GM21423 (cell line): ENCODE measurements around the gene MYL5.
"Not testable (repeated sequence)": the region's sequence is repeated elsewhere in the genome, so short reads cannot be mapped to it uniquely, and the experiment has no call there.

Experiments used
- ATAC-seq: cut with Tn5 transposase; IDR thresholded peaks from one replicate; pipeline ENCODE4 v1.9.1; 2021; ENCODE audit warnings: mild to moderate bottlenecking, moderate library complexity; ENCODE audit not compliant: unreplicated experiment

Gene MYL5

DNA sequence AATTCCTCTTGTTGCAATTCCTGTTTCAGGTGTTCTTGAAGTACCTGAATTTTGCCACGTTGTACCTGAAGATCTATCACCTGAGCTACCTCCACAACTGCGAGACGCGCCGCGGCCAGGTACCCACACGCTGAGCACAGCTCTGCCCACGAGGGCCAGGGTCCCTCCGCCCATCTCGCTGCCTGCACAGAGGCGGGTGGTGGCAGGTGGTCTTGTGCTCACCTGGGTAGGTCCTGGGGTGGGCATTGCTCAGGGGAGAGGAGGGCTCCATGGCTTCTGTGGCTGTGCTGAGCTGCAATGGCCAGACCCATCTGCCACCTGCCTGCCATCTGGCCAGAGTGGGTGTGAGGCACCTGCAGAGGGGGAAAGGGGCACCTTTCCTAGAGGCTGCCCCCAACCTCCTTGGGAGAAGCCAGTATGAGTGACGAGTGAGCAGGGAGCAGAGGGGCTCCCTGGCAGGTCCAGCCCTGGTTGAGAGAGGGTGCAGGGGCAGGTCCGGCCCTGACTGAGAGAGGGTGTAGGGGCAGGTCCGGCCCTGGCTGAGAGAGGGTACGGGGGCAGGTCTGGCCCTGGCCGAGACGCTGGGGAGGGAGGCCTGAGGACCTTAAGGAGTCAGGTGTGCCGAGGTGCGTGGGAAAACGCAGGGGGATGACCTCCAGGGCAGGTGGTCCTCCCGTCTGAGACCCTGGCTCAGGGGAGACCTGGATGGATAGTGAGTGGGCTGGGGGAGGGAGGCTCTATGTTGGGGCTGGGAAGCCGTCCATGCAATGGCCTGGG, 38.3 kb upstream of the MYL5 start:
- no peak for ATAC-seq

DNA sequence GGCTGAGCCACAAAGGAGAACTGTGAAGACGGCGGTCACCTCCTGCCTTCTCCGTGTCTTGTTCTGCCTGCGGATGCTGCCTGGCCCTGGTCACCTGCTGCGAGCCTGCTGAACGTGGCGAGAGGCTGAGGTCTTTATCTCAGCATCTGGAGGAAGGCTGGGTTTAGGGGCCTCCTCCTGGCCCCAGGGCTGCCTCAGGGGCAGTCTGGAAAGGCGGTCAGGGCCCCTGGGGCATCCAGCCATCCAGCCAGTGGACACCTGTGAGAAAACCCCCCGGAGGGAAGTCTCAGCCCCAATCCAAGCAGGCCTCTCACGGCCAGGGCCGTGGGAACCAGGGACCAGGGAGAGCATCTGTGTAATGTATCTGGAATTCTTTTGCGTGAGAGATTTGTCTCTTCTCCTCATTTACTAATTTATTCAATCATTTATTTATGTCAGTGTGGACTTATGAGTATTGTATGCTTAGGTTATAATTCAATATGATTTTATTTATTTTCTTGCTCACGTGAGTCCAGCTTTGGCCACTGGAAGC, 37.6 kb upstream of the MYL5 start:
- ATAC-seq, result no peak

DNA sequence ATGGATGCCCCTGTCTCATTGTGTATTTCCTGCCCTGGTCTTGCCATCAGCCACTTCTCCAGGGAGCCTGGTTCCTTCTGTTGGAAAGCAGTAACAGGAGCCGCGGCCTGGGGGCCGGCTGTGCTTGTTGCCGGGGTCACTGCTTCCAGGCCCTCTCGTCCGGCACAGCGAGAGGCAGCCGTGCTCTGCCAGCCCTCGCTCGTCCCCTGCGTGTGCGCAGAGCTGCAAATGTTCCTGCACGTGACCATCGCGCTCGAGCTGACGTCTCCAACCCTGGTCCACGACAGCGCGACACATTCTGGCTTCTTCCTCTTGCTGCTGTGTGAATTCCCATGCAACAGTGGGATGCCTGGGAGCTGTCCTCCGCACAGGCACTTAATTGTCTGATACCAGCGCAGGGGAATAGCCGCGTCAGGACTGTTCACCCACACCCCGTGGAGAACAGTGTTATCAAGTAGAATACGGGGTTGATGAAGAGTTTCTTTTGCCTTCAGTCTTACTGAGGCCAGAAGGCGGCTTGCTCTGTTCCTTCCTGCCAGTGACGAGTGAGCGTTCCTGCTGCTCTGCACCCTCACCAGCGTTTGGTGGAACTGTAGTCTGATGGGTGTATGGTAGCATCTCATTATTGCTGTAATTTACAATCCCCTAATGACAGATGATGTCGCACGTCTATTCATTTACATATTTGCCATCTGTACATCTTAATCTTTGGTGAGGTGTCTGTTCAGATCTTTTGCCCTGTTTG, 36.6 kb upstream of the MYL5 start:
- no peak for ATAC-seq

DNA sequence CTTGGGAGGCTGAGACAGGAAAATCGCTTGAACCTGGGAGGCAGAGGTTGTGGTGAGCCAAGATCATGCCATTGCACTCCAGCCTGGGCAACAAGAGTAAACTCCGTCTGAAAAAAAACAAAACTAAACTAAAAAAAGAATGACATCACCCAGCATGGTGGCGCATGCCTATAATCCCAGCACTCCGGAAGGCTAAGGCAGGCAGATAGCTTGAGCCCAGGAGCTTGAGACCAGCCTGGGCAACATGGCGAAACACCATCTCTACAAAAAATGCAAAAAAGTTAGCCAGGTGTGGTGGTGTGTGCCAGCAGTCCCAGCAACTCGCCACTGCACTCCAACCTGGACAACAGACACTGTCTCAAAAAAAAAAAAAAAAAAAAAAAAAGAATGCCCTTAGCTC, 32.0 kb upstream of the MYL5 start:
- not testable (repeated sequence) for ATAC-seq

DNA sequence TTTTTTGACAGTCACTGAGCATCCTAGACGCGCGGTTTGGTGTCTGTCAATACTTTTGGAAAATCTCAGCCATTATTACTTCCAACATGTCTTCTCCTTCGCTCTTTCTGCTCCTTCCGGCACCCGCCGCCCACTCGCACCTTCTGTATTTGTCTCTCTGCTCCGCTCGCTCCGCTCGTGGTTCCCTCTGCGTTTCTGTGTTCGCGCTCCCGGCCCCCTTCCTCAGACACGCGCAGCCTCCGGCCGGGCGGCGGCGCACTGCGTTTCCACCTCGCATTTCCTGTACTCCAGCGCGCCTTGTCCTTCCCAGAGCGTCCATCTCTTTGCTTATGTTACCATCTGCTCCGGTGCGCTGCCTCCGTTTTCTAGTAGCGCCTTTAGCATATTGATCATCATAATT, 27.9 kb upstream of the MYL5 start:
- ATAC-seq, result no peak

DNA sequence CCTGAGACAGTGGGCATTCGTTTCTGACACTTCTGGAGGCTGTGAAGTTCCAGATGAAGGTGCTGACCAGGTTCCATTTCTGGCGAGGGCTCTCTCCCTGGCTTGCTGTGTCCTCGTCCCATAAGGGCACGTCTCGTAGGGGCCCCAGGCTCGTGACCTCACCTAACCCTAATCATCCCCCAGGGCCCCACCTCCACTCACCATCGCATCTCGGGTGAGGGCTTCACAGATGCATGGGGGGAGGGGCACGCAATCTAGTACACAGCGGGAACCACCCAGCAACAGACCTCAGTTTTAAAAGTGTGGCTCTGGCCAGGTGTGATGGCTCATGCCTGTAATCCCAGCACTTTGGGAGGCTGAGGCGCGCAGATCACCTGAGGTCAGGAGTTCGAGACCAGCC, 26.9 kb upstream of the MYL5 start:
- ATAC-seq, result no peak

DNA sequence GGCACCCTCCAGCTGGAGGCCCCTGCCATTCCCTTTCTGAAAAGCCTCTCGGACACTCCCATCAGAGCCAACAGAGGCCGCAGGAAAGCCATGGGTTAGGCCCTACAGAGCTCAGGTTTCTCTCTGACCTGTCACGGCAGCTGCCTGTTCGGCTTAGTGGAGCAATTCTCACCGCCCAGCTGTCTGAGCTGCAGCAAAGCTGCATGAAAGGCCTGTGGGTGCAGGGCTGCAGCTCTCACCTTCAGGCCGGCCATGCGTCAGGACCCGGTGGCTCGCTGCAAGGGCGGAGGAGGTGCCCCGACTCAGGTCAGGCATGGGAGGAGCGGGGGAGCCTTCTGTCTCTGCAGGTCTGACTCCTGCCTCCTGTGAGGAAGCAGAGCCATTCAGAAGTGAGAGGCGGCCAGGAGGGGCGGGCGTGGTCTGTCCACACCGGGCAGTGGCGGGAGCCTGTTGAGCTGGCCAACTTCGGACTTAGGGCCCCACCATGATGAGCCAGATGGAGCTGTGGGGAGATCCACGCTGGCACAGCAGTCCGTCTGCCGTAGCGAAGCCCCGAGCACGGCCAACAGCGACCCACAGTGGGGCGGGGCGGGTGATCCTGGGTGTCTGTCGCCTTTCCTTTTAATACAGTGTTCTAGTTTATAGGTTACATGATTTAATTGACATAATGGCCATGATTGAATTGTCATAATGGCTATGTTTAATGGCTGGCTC, 25.6 kb upstream of the MYL5 start:
- no peak for ATAC-seq

DNA sequence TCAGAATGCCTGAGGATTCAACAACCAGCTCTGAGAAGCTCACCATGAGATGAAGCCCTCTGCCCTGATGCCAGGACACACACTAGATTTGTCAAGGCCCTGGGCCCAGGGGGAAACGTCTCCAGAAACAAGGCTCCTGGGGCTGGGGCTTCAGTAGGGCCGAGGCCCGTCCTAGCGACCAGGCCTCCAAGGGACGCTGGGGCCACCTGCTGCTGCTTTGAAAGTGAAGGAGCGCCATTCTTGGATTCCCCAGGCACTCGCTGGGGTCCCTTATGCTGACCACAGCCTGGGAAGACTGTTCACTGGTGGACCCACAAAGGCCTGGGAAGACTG, 25.1 kb upstream of the MYL5 start:
- ATAC-seq, result no peak

DNA sequence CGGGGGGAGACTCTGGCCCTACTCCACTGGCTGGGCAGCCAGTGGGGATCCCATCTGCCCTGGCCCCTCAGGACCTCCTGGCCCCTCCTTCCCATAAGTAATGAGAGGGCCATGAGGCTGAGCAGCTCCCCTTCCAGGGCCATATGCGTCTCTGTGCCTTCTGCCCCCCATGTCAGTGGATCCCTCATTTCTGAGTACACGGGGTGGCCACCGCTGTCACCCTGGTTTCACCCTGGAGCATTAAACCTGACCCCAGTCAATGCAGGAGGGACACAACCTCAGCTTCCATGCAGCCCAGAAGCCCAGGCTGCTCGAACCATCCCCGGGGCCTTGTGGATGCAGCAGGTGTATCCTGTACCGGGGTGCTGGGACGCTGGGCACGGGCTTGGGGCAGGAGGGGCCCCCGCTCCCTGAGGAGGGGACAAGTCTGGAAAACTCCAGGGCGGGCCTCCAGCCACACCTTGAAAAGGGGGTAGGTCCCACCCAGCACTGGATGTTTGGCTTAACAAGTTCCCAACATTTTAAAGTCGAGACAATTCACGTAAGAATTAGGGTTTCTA, 24.5 kb upstream of the MYL5 start:
- no peak for ATAC-seq

DNA sequence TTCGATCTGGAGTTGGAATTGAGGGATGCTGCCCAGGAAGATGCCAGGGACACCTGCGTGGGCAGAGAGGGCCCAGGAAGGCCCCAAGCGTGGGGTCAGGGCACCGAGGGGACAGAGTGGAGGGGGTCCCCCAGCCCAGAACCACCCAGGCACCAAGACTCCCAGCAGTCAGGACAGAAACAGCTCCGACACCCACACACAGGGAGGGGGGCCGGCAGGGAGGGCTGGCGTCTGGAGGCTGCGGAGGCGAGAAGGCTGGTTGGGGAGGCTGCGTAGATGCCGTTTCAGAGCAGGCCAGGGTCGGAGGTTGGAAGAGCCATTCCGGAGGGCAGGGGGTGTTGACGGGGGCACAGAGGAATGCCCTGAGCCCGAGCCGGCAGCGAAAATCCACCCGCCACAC, 23.9 kb upstream of the MYL5 start:
- ATAC-seq, result no peak

DNA sequence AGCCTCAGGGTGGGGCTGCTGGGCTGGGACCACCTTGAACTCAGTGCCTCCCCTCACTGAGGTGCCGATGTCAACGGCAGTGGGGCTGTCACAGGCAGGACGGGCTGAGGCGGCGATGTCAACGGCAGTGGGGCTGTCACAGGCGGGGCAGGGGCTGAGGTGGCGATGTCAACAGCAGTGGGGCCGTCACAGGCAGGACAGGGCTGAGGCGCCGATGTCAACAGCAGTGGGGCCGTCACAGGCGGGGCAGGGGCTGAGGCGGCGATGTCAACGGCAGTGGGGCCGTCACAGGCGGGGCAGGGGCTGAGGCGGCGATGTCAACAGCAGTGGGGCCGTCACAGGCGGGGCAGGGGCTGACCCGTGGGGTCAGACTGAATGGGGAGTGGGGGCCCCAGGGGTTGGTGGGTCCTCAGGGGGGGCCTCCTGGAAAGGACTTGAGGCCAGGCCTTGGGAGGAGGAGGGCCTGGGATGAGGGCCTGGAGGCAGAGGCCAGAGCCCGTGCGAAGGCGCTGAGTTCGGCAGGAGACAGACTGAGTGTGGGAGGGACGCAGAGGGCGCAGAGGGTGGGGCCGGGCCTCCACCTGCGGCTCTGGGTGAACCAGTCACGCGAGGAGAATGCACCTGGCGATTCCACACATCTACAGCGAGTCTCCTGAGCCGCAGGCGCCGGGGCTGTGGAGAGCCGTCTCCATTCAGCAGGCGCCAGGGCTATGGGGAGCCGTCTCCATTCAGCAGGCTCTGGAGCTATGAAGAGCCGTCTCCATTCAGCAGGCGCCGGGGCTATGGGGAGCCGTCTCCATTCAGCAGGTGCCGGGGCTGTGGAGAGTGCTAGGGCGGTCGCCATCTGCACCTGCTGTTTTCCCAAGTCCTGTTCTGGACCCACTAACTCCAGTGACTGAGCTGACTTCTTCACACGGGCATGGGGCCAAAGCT, 23.1 kb upstream of the MYL5 start:
- no peak for ATAC-seq

DNA sequence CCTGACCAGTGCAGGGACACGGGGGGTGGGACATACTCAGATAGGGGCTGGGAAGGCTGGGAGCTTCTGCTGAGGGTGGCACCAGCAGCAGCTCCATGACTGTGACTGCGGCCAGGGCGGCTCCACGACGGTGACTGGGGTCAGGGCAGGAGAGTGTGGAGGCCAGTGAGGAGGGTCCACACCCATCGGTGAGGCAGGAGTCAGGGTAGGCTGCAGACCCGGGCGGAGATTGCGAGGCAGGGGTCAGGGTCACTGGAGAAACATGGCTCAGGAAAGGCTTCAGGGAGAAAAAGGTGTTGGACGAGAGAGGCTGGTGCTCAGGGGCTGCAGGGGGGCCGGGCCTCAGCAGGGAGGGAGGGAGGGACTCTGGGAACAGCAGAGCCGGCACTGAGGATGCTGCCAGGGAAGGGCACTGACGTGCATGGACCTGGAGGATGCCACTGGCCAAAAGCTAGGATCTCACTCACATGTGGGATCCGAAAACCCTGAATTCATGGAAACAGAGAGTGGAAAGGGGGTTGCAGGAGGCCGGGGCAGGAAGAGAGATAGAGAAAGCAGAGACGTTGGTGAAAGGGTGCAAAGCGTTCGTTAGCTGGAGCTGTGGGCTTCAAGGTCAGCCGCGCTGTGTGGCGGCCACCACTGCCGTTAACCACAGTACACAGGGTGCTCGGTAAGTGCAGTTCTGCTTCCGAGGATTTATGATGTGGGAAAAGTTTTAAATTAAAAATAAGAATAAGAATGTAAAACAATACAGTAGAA, 22.3 kb upstream of the MYL5 start:
- ATAC-seq, result no peak

DNA sequence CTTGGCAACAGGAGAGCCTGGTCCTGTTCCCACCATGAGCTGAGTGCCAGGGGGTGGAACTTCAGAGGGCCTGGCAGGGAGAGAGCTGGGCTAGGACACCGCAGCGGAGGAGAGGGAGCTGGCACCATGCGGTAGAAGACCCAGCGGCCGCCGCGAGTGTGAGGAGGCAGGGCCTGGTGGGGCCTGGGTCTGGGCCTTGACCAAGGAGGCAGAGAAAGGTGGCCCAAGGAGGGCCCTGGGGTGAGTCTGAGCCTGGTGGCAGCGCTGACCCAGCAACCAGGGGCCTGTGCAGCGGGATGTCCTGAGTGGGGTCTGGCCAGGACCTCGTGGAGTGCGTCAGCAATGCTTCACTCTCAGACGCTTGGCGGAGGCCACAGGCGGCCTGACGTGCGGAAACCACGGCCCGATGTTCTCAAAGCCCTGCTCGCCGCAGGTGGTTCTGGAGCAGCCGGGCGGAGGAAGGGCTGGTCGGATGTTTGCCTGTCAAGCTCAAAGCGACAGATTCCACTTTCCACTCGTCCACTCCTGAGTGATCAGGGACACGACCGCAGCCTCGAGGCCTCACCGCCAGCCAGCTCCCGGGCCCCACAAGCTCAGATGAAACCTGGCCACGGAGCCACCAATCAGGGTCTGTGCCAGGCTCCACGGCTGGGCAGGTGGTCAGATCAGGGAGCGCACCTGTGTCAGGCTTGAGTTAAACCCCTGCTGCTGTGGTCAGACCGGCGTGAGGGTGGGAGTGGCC, 21.1 kb upstream of the MYL5 start:
- no peak for ATAC-seq

DNA sequence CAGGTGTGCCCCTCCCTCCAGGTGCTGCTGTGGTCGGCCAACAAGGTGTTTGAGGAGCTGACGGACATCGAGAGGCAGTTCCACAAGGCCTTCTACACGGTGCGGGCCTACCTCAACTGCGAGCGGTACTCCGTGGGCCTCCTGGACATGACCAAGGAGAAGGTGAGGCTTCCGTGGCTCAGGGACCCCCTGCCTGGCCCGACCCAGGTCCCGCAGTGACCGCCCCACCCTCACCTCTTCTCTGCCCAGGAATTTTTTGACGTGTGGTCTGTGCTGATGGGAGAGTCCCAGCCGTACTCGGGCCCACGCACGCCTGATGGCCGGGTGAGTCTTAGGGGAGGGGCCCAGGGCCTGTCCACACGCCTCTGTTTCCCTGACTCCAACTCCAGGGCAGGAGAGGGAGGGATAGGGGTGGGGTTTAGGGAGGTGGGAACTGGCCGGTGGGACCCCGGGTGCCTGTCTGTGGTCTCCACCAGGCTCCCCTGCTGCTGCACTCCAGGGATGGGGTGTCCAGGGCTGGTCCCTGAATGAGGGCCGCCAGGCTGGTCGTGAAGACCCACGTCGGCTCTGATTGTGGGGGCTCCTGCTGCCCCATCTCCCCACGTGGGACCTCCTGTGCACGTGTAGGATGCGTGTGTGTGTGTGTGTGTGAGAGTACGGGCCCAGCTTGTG, 20.4 kb upstream of the MYL5 start:
- no peak for ATAC-seq

DNA sequence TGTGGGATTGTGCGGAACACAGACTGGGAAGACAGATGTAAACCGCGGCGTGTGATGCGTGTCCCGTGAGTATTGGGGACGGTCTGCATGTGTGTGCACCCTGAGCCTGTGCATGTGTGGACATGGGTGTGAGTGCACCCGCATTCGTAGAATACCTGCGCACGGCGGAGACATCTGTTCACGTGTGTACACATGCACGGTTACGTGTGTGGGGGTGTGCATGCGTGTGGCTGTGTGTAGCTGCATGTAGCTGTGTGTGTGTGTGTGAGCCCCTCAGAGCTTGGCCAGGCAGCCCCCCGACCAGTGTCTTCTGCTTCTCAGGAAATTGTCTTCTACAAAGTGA, 19.9 kb upstream of the MYL5 start:
- no peak for ATAC-seq

DNA sequence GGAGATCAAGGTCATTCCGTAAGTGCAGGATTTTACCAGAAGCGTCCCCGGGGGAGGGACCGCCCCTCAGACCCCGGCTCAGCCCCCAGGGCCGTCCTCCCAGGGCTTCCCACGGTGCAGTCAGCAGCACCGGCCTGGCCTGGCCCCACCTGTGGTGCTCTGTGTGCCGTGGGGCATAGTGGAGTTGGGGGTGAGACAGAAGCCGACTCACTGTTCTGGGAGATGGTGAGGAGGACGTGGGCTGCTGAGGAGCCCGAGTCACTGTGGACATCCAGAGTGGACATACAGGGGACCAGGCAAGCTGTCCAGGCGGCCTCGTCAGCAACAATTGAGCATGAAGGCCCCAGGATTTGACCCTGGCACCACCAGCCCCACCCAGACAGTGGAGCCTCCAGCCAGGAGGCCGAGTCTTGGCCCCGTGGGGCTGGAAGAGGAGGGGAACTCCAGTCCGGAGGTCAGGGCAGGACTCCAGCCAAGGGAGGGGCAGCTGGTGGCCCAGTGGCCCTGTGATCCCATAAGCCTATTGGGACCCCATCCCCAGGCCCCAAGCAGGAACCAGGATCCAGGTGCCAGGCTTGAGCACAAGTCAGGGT, 19.4 kb upstream of the MYL5 start:
- no peak for ATAC-seq

DNA sequence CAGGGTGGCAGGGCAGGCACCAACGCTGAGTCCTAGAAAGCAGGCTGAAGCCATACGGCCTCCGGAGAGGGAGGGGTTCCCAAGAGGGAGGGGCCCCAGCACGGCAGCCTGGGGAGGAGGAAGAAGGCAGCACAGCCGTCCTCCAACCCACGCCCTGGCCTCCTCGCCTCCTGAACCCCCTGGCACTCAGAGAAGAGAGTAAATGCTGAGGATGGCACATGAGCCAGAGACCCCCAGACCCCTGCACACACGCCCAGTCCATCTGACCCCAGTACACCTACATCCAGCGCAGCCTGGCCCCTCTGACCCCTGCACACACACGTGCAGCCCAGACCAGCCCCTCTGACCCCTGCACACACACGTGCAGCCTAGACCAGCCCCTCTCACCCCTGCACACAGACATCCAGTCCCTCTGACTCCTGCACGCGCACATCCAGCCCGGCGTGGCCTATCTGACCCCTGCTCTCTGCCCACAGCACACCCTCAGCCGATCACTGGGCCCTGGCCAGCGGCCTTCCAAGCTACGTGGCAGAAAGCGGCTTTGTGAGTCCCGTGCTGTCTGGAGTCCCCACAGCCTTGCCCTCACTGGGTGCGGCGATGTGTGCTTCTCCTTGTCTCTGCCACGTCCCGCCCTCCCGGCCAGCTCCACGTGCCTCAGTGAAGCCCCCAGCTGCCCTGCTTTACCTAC, 18.7 kb upstream of the MYL5 start:
- ATAC-seq, result no peak
